ENCODE results near the gene ALDH16A1.
A peak's percentile ranks its signal among the peaks of the same experiment; 100 is the strongest.
"Not testable (repeated sequence)": the region's sequence is repeated elsewhere in the genome, so short reads cannot be mapped to it uniquely, and the experiment has no call there.

ALDH16A1 gene

DNA sequence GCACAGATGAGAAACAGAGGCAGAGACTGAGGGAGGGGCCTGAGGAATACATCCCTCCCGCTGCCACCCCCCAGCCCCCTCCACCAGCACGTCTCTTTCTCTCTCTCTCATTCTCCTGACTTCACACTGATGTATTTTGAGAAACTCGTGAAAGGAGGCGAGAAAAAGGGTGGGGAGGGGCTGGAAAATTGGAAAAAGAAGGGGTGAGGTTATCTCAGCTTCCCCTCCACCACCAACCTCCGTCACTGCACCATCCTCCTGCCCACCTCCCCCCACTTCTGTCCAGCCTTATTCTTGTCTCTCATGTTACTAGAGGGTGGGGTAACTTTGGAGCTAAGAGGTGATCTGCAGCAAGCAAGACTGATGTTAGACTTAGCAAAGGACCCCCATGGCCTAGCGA is 13.2 kb upstream of the ALDH16A1 start:
- DNase-seq: no peak

DNA sequence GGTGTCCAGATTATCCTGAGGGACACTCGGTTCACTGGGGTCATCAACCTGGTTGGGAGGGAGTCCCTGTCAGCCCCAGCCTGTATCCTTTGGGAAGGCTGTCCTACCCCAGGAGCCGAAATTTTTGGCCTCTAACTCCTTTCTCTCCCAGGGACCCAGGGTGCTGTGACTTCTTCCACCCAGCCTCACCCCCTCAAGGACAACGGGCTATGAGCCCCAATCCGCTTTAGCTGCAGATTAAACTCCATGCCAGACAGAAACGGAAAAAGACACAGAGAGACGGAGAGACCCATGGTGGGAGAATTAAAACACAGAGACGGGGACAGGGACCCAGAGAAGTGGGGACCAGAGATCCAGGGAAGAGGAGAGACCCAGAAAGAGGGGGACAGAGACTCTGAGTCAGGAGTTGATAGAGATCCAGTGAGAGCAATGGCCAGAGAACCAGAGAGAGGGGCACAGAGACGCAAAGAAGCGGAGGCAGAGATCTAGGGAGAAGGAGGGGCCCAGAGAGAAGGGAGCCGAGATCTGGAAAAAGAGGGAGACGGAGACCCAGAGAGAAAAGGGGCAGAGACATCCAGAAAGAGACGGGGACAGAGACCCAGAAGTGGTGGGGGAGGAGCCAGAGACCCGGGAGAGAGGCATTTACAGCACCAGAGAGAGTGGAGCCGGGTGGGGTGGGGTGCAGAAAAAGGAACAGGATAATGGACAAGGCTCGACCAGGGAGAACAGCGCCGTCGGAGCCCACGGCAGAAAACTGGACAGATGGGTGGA is 12.4 kb upstream of the ALDH16A1 start:
- no peak for DNase-seq

DNA sequence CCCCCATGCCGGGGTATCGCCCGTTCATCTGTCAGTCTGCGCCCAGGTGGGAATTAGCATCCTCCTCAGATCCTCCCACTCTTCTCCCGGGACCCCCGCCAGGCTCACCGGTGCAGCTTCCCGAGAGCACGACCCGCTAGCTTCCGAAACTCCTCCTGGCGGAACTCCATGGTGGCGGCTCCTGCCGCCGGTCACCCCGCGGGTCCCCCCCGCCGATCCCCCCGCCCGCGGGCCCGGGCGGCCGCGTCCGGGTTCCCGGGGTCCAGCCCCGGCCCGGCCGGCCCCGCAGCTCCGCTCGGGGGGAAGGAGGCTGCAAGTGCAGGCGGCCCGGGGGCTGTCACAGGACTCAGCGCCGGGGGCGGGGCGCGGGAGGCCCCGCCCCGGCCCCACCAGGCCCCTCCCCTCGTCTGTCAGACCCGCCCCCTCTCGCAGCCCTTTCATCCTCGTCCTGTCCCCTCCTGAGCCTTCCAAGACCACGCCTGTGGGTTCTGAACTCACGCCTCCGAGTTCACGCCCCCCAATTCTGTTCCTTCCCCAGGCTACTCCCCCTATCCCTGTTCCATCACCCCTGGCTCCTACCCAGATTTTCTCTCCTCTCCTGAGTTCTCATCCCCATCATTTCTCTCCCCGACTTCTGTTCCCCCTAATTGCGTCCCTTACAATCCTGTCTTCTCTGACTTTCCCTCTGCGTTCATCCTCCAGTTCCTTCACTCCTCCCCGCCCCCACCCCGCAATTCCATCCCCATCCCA is 11.6 kb upstream of the ALDH16A1 start, which contains the start of gene SLC17A7:
Gene SLC17A7, minus strand, starts transcription at position 318 of the 750 bp plus-strand sequence. Its CDS starts 148 bp downstream, at position 170.
- DNase-seq: no peak

DNA sequence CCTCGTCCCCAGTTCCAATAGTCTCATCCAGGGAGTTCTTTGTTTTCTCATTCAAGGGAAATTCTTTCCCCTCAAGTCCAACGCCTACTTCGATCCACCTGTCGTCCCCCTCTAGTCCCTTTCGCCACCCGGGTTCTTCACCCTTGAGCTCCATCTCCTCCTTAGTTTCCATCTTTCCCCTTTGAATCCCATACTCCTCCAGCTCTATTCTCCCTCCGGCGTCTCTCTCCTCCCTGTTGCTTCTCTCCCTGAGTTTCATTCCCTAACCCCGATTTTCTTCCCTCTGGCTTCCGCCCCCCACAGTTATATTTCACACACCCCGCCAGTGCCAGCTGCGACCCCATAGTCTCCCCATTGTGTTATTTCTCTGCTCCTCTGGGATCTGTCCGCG is 11.1 kb upstream of the ALDH16A1 start:
- DNase-seq: no peak

DNA sequence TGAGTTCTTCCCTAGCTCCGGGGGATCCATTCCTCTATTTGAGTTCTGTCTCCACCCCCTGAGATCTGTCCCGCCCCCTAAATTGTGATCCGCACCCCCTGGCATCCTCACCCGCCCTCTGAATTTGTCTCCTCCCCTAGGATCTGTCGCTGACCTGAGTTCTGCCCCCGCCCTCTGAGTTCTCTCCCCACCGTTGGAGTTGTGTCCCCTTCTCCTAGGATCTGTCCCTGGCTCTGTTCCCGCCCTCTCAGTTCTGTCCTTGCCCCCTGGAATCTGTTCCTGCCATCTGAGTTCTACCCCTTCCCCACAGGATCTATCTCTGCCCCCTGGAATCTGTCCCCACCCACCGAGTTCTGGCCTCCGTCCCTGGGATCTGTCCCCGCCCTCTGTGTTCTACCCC is 10.7 kb upstream of the ALDH16A1 start:
- no peak for DNase-seq

DNA sequence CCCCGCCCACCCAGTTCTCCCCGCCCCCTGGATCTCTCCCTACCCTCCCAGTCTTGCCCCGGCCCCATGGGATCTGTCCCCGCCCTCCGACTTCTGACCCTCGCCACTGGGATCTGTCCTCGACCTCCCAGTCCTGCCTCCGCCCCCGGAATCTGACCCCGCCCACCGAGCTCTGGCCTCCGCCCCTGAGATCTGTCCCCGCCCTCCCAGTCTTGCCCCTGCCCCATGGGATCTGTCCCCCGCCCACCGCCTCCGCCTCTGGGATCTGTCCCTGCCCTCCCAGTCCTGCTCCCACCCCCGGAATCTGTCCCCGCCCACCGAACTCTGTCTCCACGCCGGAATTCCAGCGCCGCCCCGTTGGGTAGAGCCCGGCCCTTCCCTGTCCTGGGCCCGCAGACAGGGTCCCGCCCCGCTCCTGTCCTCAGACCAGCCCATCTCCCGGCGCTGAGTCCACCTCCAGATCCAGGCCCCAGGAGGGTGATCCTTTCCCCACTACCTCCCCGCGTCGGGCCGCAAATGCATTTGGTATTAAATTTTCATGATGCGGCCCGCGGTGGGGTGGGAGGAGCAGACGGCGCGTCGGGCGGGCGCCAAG is 10.2 kb upstream of the ALDH16A1 start:
- peak in 14 of 56 donors; percentile 5 to 48 (median 26) for DNase-seq

DNA sequence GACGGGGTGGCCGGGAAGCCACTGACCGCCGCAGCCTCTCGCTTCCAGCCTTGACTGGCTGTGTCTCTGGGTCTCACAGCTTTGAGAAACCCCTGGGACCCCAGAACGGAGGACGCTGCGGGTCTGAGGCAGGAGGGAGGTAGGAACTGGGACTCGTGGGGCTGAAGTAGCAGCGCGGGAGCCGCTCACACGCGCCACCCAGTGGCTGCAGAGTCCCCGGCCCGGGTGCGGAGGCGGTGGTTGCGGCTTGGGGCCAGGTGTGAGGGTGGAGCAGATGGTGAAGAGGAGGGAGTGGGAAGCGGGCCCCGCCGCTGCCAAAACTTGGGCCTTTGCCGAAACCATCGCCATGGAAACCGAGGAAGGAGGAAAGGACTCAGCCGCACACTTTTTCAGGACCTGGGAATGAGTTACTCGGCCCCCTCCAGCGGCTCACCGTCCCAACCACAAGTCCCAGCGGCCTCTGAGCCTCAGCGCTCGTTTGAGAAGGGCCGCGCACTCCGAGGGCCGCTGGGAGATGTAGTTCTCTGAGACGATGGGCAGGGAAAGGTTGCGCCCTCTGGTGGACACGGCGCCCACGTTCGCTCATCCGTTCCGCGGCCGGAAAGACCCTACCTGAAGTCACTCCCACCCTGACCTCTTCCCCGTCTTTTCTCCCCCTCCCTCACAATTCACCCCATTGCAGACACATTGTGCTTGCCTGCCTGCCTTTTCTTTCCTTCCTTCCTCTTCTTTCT is 9.5 kb upstream of the ALDH16A1 start:
- peak in 55 of 56 donors; percentile 54 to 97 (median 91) for DNase-seq

DNA sequence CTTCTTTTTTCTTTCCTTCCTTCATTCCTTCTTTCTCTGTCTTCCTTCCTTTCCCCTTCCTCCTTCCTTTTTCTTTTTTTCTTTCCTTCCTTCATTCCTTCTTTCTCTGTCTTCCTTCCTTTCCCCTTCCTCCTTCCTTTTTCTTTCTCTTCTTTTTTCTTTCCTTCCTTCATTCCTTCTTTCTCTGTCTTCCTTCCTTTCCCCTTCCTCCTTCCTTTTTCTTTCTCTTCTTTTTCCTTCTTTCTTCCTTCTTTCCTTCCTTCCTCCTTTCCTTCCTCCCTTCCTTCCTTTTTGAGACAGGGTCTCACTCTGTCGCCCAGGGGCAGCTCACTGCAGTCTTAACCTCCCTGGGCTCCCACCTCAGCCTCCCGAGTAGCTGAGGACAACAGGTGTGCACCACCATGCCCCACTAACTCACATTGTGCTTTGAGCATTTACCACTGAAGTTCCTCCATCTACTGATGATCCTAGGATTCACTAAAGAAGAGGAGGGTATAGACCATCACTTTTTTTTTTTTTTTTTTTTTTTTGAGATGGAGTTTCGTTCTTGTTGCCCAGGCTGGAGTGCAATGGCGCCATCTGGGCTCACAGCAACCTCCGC is 8.8 kb upstream of the ALDH16A1 start:
- not testable (repeated sequence) for DNase-seq

DNA sequence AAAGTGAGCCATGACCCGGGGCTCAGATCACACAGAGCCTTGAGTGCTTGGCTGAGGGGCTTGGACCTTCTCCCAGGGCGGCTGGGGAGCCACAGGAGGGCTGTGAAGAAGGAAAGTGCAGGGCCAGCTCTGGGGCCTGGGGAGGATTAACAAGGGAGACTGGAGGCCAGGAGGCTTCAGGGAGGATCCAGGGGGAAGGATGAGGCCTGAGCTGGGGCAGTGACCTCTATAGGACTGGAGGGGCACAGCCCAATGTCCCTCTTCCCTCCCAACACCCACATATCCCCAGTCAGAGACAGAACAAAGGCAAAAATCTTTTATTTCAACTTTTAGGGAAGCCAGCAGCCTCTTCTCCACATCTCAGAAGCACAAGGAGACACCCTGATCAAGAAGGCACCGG is 7.0 kb upstream of the ALDH16A1 start:
- no peak for DNase-seq

DNA sequence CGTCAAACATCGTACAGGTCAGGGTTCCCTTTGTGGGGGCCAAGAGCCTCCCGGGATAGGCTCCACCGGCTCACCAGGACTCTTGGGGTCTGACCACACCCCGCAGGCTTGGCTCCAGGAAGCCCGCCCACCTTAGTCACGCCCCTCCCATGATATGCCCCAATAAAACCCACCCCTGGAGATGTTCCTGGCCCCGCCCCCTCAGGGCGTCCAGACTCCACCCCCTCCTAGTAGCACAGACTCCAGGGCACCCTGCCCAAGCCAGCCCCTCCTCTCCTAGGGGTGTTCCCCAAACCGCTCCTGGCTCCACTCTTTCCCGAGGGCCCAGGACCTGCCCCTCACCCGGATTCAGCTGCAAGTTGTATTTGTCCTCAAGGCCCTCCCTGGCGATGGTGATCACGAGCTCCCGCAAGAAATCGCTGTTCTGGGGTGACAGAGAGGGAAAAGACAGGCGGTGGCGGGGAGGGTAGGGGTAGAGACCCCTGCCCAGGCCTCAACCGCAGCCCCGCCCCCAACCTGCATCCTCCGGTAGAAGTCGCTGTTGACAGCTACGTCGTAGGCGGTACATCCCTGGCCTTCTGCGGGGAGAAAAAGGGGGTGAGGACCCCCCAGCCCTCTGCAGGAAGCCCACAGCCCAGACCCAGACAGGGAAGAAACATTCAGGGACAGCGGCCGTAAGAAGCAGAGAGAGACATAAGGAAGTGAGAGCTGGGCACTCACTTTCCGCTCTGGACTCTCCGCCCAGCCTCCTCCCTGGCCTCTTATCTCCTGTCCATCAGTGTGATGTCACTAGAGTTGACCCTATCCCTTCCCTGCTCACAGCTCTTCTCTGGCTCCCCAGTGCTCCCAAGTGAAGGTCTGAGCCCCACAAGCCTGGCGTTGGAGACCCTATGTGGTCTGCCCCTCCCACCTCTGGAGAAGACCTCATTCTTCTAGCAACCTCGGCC is 5.3 kb upstream of the ALDH16A1 start:
- DNase-seq: peak in 3 of 56 donors; percentile 5 to 8 (median 8)

DNA sequence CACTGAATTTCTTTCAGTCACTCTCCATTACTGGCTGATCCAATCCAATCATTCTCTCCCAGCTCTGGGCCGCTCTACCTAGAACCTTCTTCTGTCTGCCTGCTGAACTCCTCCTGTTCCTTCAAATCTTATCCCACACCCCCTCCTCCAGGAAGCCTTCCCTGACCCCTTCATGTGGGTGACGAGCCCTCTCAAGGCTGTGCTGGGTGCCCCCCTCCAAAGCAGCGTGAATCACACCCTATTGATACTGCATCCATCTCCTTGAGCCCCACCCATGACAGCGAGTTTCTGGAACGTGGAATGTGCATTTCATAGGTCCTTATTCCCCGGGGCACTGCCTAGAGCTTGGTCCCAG is 4.6 kb upstream of the ALDH16A1 start:
- DNase-seq: no peak

DNA sequence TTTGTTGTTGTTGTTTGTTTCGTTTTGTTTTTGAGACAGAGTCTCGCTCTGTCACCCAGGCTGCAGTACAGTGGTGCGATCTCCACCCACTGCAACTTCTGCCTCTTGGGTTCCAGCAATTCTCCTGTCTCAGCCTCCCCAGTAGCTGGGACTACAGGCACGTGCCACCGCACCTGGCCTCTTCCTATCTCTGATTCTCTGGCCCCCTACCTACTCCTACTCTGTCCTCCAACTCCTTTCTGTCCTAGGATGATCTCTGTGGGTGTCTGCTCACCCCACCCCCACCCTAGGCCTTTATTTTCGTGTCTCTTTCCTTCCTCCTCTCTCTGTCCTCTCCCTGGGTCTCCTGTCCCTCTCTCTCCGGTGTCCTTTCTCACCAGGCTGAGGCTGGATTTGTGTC is 2.6 kb upstream of the ALDH16A1 start:
- no peak for DNase-seq

DNA sequence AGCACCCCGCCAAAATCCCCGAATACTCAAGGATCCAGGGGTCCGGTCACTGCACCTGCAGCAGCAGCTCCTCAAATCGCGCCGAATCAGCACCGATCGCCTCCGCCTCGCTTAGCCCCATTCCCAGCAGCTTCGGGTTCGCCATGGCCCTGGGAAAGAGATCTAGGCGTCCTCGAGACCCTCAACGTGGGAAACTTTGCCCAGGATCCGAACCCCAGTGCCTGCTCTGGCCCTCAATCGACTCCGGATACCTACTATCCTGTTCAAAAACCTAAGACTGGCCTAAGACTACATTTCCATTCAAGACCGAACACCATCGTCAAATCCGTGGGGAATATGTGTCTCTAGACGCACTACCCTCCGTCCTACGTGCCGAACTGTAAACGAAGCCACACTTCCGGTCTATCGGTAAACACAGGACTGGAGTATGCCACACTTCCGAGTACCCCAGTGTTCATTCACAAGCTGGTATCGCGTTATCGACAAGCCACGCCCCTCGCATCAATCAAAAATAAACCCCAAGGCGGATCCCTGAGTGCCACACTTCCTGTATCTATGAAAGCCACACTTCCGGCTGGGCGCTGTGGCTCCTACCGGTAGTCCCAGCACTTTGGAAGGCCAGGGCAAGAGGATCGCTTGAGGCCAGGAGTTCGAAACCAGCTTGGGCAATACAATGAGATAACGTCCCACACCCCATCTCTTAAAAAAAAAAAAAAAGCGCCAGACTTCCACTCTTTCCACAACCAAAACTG is 1.4 kb upstream of the ALDH16A1 start, which contains the start of gene PIH1D1:
Gene PIH1D1, minus strand, starts transcription at position 385 of the 752 bp plus-strand sequence. Its CDS starts 240 bp downstream, at position 145.
- peak; percentile 60 to 99 (median 94) for DNase-seq

DNA sequence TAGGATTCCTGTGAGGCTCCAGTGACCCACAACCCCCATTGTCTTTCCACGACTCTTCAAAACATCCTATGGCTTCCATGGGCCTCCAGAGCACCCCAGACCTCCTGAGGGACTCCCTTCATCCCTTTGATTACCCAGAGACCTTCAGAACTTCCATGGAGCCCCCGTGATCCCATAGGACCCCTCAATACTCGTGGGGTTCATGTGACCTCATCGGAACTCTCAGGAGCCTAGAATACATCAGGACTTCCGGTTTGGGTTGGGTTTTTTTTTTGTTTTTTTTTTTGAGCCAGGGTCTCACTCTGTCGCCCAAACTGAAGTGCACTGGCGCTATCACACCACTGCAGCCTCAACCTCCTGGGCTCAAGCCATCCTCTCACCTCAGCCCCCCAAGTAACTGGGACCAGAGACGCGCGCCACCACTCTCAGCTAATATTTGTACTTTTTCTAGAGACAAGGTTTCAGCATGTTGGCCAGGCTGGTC is 774 bp downstream of the ALDH16A1 start:
- DNase-seq: no peak

DNA sequence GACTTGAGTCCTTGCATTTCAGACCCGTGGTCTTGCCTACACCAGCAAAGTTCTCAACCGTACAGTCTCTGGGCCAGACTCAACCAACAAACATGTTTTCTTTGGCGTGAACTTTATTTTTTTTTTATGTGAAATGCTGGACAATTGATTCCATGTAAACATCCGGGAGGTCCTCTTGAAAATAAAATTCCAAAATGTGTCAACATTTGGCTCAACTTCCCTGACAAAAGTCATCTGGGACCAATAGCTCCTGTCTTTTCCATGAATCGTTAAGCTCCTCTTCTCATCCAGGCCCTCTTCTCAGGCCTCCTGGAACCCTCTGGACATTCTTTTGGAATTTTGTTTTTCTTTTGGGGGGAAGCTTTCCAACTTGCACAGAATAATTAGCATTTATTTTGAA is 2.7 kb downstream of the ALDH16A1 start:
- no peak for DNase-seq

DNA sequence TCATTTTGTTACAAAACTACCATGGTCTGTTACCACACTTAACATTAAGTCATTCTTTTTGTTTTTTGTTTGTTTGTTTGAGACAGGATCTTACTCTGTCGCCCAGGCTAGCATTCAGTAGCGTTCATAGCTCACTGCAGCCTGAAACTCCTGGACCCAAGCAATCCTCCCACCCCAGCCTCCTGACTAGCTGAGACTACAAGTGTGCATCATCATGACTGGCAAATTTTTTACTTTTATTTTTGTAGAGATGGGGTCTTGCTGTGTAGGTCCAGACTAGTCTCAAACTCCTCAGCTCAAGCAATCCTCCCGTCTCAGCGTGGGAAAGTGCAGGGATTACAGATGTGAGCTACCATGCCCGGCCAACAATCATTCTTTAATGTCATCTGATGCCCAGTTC is 3.3 kb downstream of the ALDH16A1 start:
- DNase-seq: no peak

DNA sequence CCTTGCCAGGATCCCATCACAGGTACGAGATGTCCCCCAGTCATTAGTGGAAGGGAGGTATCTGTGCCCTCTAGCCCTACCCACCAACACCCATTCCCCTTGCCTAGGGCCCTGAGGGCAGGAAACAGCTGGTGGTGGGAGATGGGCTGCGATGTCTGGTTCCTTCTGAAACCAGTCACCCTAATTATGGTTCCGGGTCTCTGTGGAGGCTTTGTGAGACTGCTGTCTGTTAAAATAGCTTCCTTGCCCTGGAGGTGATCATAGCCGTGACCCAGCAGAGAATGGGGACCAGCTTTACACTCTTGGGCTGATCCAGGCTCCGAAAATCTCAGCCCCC is 5.5 kb downstream of the ALDH16A1 start:
- DNase-seq: no peak

DNA sequence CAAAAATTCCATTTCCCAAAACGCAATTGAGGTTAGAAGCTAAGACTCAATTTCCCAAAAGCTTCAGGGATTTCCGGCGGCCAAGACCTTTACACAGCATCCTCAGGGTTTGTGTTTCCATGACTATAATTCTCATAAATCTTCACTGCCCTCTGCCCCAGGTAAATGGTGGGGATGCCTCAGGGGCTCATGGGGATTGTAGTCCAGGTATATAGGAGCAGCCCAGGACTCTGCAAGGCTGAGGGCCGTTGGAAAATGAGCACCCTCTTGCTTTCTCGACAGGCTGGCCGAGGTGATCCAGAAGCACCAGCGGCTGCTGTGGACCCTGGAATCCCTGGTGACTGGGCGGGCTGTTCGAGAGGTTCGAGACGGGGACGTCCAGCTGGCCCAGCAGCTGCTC is 6.4 kb downstream of the ALDH16A1 start:
- DNase-seq: no peak

DNA sequence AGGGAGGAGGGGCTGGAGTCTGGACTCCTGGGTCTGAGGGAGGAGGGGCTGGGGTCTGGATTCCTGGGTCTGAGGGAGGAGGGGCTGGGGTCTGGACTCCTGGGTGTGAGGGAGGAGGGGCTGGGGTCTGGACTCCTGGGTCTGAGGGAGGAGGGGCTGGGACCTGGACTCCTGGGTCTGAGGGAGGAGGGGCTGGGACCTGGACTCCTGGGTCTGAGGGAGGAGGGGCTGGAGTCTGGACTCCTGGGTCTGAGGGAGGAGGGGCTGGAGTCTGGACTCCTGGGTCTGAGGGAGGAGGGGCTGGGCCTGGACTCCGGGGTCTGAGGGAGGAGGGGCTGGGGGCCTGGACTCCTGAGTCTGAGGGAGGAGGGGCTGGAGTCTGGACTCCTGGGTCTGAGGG is 8.1 kb downstream of the ALDH16A1 start:
- not testable (repeated sequence) for DNase-seq
